ENCODE measurements around the gene PSMD5.

Gene PSMD5

GRCh38 chr9:120778758-120779157 is 64.0 kb downstream of the PSMD5 start:
- H2AK5ac ChIP-seq (ENCODE audit: low read depth, low read length) = no peak overlapping the region
- no peak overlapping the region for H2BK120ac ChIP-seq (ENCODE audit: low read depth, low read length)
- H3K4me3 ChIP-seq (ENCODE audit: low read length in 2 of 2) = no peak overlapping the region
- H4K91ac ChIP-seq (ENCODE audit: low read depth, low read length, poor library complexity) = no peak overlapping the region
- H2BK15ac ChIP-seq (ENCODE audit: low read length) = no peak overlapping the region
- no peak overlapping the region for H3K23ac ChIP-seq (ENCODE audit: low read depth, low read length, poor library complexity)
- H3K9me3 ChIP-seq (replicated peaks in 1 of 2; ENCODE audit: control insufficient read depth in 2 of 2, insufficient read depth in 1 of 2, low read depth in 1 of 2, low read length in 2 of 2) = no peaks in the 10 kb centered on the region
- H3K9ac ChIP-seq (ENCODE audit: low read depth, low read length, poor library complexity) = no peak overlapping the region
- no peak for DNase-seq (ENCODE audit: low spot score)
- H3K27ac ChIP-seq (replicated peaks; ENCODE audit: low read length) = no peak overlapping the region
- no peaks in the 10 kb centered on the region for H3K4me1 ChIP-seq (ENCODE audit: control insufficient read depth in 2 of 2, insufficient read depth in 1 of 2, low read depth in 1 of 2, low read length in 2 of 2)
- H2BK5ac ChIP-seq (ENCODE audit: low read length) = no peak overlapping the region
- WGBS, 2 donors (ENCODE audit: extremely low coverage in 2 of 2, insufficient read length in 2 of 2, insufficient replicate concordance in 1 of 2) = no CpG with 5 or more reads among the region's 2 CpGs
- H2BK12ac ChIP-seq (ENCODE audit: low read length) = no peak overlapping the region
- no peak overlapping the region for H4K8ac ChIP-seq (ENCODE audit: low read depth, low read length)
- no peak overlapping the region for H3K18ac ChIP-seq (ENCODE audit: low read length)
- no peaks in the 10 kb centered on the region for H3K27me3 ChIP-seq (ENCODE audit: control insufficient read depth in 3 of 3, insufficient read depth in 3 of 3, low read depth in 1 of 3, low read length in 3 of 3)
- peaks cover 12 to 91% of the 10 kb centered on the region in 2 donors for H3K36me3 ChIP-seq (replicated peaks in 1 of 2; ENCODE audit: control insufficient read depth in 2 of 2, insufficient read depth in 2 of 2, low read length in 2 of 2)
- no peak overlapping the region for H3K4ac ChIP-seq (ENCODE audit: low read length)
- peaks cover 2% of the 10 kb centered on the region for H3K79me1 ChIP-seq (ENCODE audit: low read depth, low read length)
- H2AFZ ChIP-seq (ENCODE audit: low read length) = no peak overlapping the region
- no peak overlapping the region for H3K4me2 ChIP-seq (ENCODE audit: insufficient read depth, low read length, poor library complexity, severe bottlenecking)
- no peak overlapping the region for H3K14ac ChIP-seq (ENCODE audit: low read length)

GRCh38 chr9:120777229-120777628 is 65.5 kb downstream of the PSMD5 start:
- H3K4me2 ChIP-seq (ENCODE audit: insufficient read depth, low read length, poor library complexity, severe bottlenecking) = no peak overlapping the region
- H3K4me3 ChIP-seq (ENCODE audit: low read length in 2 of 2) = no peak overlapping the region
- H3K4ac ChIP-seq (ENCODE audit: low read length) = no peak overlapping the region
- H3K27ac ChIP-seq (replicated peaks; ENCODE audit: low read length) = no peak overlapping the region
- no peaks in the 10 kb centered on the region for H3K27me3 ChIP-seq (ENCODE audit: control insufficient read depth in 3 of 3, insufficient read depth in 3 of 3, low read depth in 1 of 3, low read length in 3 of 3)
- H3K36me3 ChIP-seq (replicated peaks in 1 of 2; ENCODE audit: control insufficient read depth in 2 of 2, insufficient read depth in 2 of 2, low read length in 2 of 2) = peaks cover 13 to 91% of the 10 kb centered on the region in 2 donors
- H3K9ac ChIP-seq (ENCODE audit: low read depth, low read length, poor library complexity) = no peak overlapping the region
- peaks cover 2% of the 10 kb centered on the region for H3K79me1 ChIP-seq (ENCODE audit: low read depth, low read length)
- H3K14ac ChIP-seq (ENCODE audit: low read length) = no peak overlapping the region
- H2BK120ac ChIP-seq (ENCODE audit: low read depth, low read length) = no peak overlapping the region
- peaks cover 0 to 1% of the 10 kb centered on the region in 2 donors for H3K9me3 ChIP-seq (replicated peaks in 1 of 2; ENCODE audit: control insufficient read depth in 2 of 2, insufficient read depth in 1 of 2, low read depth in 1 of 2, low read length in 2 of 2)
- no peak overlapping the region for H2AFZ ChIP-seq (ENCODE audit: low read length)
- no peak overlapping the region for H3K18ac ChIP-seq (ENCODE audit: low read length)
- no peak overlapping the region for H2BK12ac ChIP-seq (ENCODE audit: low read length)
- no peak overlapping the region for H4K91ac ChIP-seq (ENCODE audit: low read depth, low read length, poor library complexity)
- H3K23ac ChIP-seq (ENCODE audit: low read depth, low read length, poor library complexity) = no peak overlapping the region
- H3K4me1 ChIP-seq (ENCODE audit: control insufficient read depth in 2 of 2, insufficient read depth in 1 of 2, low read depth in 1 of 2, low read length in 2 of 2) = no peaks in the 10 kb centered on the region
- H2AK5ac ChIP-seq (ENCODE audit: low read depth, low read length) = no peak overlapping the region
- no peak overlapping the region for H2BK5ac ChIP-seq (ENCODE audit: low read length)
- H4K8ac ChIP-seq (ENCODE audit: low read depth, low read length) = no peak overlapping the region
- WGBS, 2 donors (ENCODE audit: extremely low coverage in 2 of 2, insufficient read length in 2 of 2, insufficient replicate concordance in 1 of 2) = no CpG with 5 or more reads among the region's 5 CpGs
- no peak for DNase-seq (ENCODE audit: low spot score)
- H2BK15ac ChIP-seq (ENCODE audit: low read length) = no peak overlapping the region

GRCh38 chr9:120776788-120777187 is 65.9 kb downstream of the PSMD5 start:
- no peak for DNase-seq (ENCODE audit: low spot score)
- no peak overlapping the region for H3K4ac ChIP-seq (ENCODE audit: low read length)
- H2AFZ ChIP-seq (ENCODE audit: low read length) = no peak overlapping the region
- H3K27ac ChIP-seq (replicated peaks; ENCODE audit: low read length) = no peak overlapping the region
- no peak overlapping the region for H3K14ac ChIP-seq (ENCODE audit: low read length)
- H2BK120ac ChIP-seq (ENCODE audit: low read depth, low read length) = no peak overlapping the region
- H3K36me3 ChIP-seq (replicated peaks in 1 of 2; ENCODE audit: control insufficient read depth in 2 of 2, insufficient read depth in 2 of 2, low read length in 2 of 2) = peaks cover 13 to 94% of the 10 kb centered on the region in 2 donors
- H3K79me1 ChIP-seq (ENCODE audit: low read depth, low read length) = peaks cover 2% of the 10 kb centered on the region
- H2BK5ac ChIP-seq (ENCODE audit: low read length) = no peak overlapping the region
- H3K4me3 ChIP-seq (ENCODE audit: low read length in 2 of 2) = no peak overlapping the region
- no peak overlapping the region for H3K18ac ChIP-seq (ENCODE audit: low read length)
- H3K9me3 ChIP-seq (replicated peaks in 1 of 2; ENCODE audit: control insufficient read depth in 2 of 2, insufficient read depth in 1 of 2, low read depth in 1 of 2, low read length in 2 of 2) = peaks cover 0 to 1% of the 10 kb centered on the region in 2 donors
- WGBS, 2 donors (ENCODE audit: extremely low coverage in 2 of 2, insufficient read length in 2 of 2, insufficient replicate concordance in 1 of 2) = no CpG with 5 or more reads among the region's 1 CpG
- no peak overlapping the region for H2BK12ac ChIP-seq (ENCODE audit: low read length)
- no peak overlapping the region for H3K9ac ChIP-seq (ENCODE audit: low read depth, low read length, poor library complexity)
- no peak overlapping the region for H4K91ac ChIP-seq (ENCODE audit: low read depth, low read length, poor library complexity)
- no peak overlapping the region for H3K23ac ChIP-seq (ENCODE audit: low read depth, low read length, poor library complexity)
- H3K27me3 ChIP-seq (ENCODE audit: control insufficient read depth in 3 of 3, insufficient read depth in 3 of 3, low read depth in 1 of 3, low read length in 3 of 3) = no peaks in the 10 kb centered on the region
- no peak overlapping the region for H4K8ac ChIP-seq (ENCODE audit: low read depth, low read length)
- no peak overlapping the region for H2AK5ac ChIP-seq (ENCODE audit: low read depth, low read length)
- H2BK15ac ChIP-seq (ENCODE audit: low read length) = no peak overlapping the region
- no peaks in the 10 kb centered on the region for H3K4me1 ChIP-seq (ENCODE audit: control insufficient read depth in 2 of 2, insufficient read depth in 1 of 2, low read depth in 1 of 2, low read length in 2 of 2)
- no peak overlapping the region for H3K4me2 ChIP-seq (ENCODE audit: insufficient read depth, low read length, poor library complexity, severe bottlenecking)

GRCh38 chr9:120775859-120776258 is 66.9 kb downstream of the PSMD5 start:
- Histone ChIP-seq H3K9ac (ENCODE audit: low read depth, low read length, poor library complexity) (no peak overlapping the region), H3K36me3 (replicated peaks in 1 of 2; ENCODE audit: control insufficient read depth in 2 of 2, insufficient read depth in 2 of 2, low read length in 2 of 2) (peaks cover 18 to 97% of the 10 kb centered on the region in 2 donors), H3K23ac (ENCODE audit: low read depth, low read length, poor library complexity) (no peak overlapping the region), H2AFZ (ENCODE audit: low read length) (no peak overlapping the region), H2BK12ac (ENCODE audit: low read length) (no peak overlapping the region), H3K27ac (replicated peaks; ENCODE audit: low read length) (no peak overlapping the region), H3K79me1 (ENCODE audit: low read depth, low read length) (peaks cover 2% of the 10 kb centered on the region), H3K4ac (ENCODE audit: low read length) (no peak overlapping the region), H2BK15ac (ENCODE audit: low read length) (no peak overlapping the region), H4K8ac (ENCODE audit: low read depth, low read length) (no peak overlapping the region), H3K27me3 (ENCODE audit: control insufficient read depth in 3 of 3, insufficient read depth in 3 of 3, low read depth in 1 of 3, low read length in 3 of 3) (no peaks in the 10 kb centered on the region), H3K18ac (ENCODE audit: low read length) (no peak overlapping the region), H3K4me2 (ENCODE audit: insufficient read depth, low read length, poor library complexity, severe bottlenecking) (no peak overlapping the region), H3K4me1 (ENCODE audit: control insufficient read depth in 2 of 2, insufficient read depth in 1 of 2, low read depth in 1 of 2, low read length in 2 of 2) (no peaks in the 10 kb centered on the region), H3K9me3 (replicated peaks in 1 of 2; ENCODE audit: control insufficient read depth in 2 of 2, insufficient read depth in 1 of 2, low read depth in 1 of 2, low read length in 2 of 2) (peaks cover 0 to 1% of the 10 kb centered on the region in 2 donors), H3K14ac (ENCODE audit: low read length) (no peak overlapping the region), H2BK5ac (ENCODE audit: low read length) (no peak overlapping the region), H3K4me3 (ENCODE audit: low read length in 2 of 2) (no peak overlapping the region), H4K91ac (ENCODE audit: low read depth, low read length, poor library complexity) (no peak overlapping the region), H2AK5ac (ENCODE audit: low read depth, low read length) (no peak overlapping the region), H2BK120ac (ENCODE audit: low read depth, low read length) (no peak overlapping the region)
- DNase-seq (ENCODE audit: low spot score) = no peak
- WGBS, 2 donors (ENCODE audit: extremely low coverage in 2 of 2, insufficient read length in 2 of 2, insufficient replicate concordance in 1 of 2) = no CpG with 5 or more reads among the region's 5 CpGs
